ENCODE measurements around the gene C1orf159.

- no peak for TF ChIP-seq CTCF (IDR thresholded peaks at IDR 0.05)
- no peak for TF ChIP-seq SMC3 (IDR thresholded peaks at IDR 0.05)
- no peak for TF ChIP-seq JUNB (IDR thresholded peaks at IDR 0.05)
- TF ChIP-seq MAX (IDR thresholded peaks at IDR 0.05): no peak
- no peak for TF ChIP-seq EP300 (IDR thresholded peaks at IDR 0.05)
- no peak for TF ChIP-seq RAD21 (conservative IDR thresholded peaks at IDR 0.05 in 1 of 2, IDR thresholded peaks at IDR 0.05 in 1 of 2)
- TF ChIP-seq FOSL2 (IDR thresholded peaks at IDR 0.05): no peak
- no peak for TF ChIP-seq FOSL2 (CRISPR knock-in tag; IDR thresholded peaks at IDR 0.05)
- no peak for TF ChIP-seq HMGXB4 (CRISPR knock-in tag; IDR thresholded peaks at IDR 0.05; ENCODE audit: borderline replicate concordance)
Observed at GRCh38 chr1:1125945-1126344, 10.1 kb upstream of the C1orf159 start.
